NCI-H2171 (cell line): ENCODE data around the gene ABHD10.

Experiments used
- DNase-seq: peaks from one replicate; lab custom pipeline; 2025; lab: John Stamatoyannopoulos, UW

Gene ABHD10

GRCh38 chr3:112001526-112001925 is 22.7 kb downstream of the ABHD10 start:
- no peak for DNase-seq

GRCh38 chr3:112002096-112002971 is 23.5 kb downstream of the ABHD10 start:
- DNase-seq: no peak

GRCh38 chr3:112003321-112004080 is 24.7 kb downstream of the ABHD10 start:
- no peak for DNase-seq

GRCh38 chr3:112004187-112004586 is 25.4 kb downstream of the ABHD10 start:
- DNase-seq: no peak

GRCh38 chr3:112004669-112005068 is 25.8 kb downstream of the ABHD10 start:
- DNase-seq: no peak

- no peak for DNase-seq
Observed at GRCh38 chr3:112005091-112005672, 26.4 kb downstream of the ABHD10 start.

GRCh38 chr3:112007633-112008032 is 28.8 kb downstream of the ABHD10 start:
- no peak for DNase-seq

GRCh38 chr3:112009670-112010069 is 30.8 kb downstream of the ABHD10 start:
- DNase-seq: no peak

GRCh38 chr3:112010636-112011035 is 31.8 kb downstream of the ABHD10 start:
- peak; percentile 98 for DNase-seq

- no peak for DNase-seq
Observed at GRCh38 chr3:112011376-112011940, 32.6 kb downstream of the ABHD10 start.

GRCh38 chr3:112012205-112012992 is 33.6 kb downstream of the ABHD10 start:
- DNase-seq: no peak

GRCh38 chr3:112013058-112013783 is 34.4 kb downstream of the ABHD10 start:
- no peak for DNase-seq

GRCh38 chr3:112013784-112014143 is 34.9 kb downstream of the ABHD10 start:
- DNase-seq: no peak

- no peak for DNase-seq
Observed at GRCh38 chr3:112017091-112017490, 38.3 kb downstream of the ABHD10 start.

- DNase-seq: no peak
Observed at GRCh38 chr3:112018712-112019111, 39.9 kb downstream of the ABHD10 start.

GRCh38 chr3:112019716-112020115 is 40.9 kb downstream of the ABHD10 start:
- DNase-seq: no peak

- DNase-seq: no peak
Observed at GRCh38 chr3:112020674-112021085, 41.9 kb downstream of the ABHD10 start.

- DNase-seq: no peak
Observed at GRCh38 chr3:112027142-112027541, 48.3 kb downstream of the ABHD10 start.

- DNase-seq: no peak
Observed at GRCh38 chr3:112027826-112028225, 49.0 kb downstream of the ABHD10 start.

- DNase-seq: no peak
Observed at GRCh38 chr3:112030901-112031300, 52.1 kb downstream of the ABHD10 start.
